Measurements from ENCODE around the gene FBXO42. TPM values are rescaled to one million over a fixed set of nuclear protein-coding genes. Genes with fewer than 3 reads are reported as not detected.

FBXO42 gene
- total and polyA plus RNA-seq, 2 donors (not counting 3 experiments of a cell fraction or from before 2014, with no cell fraction given), result 16.3 to 20.4 TPM

- Histone ChIP-seq H3K27ac (ENCODE audit: insufficient read depth, low read depth, low read length) (no peak overlapping the region), H3K4me2 (ENCODE audit: insufficient read depth, low read length) (no peak overlapping the region), H3K27me3 (ENCODE audit: control insufficient read depth in 2 of 2, insufficient read depth in 2 of 2, low read length in 2 of 2) (no peaks in the 10 kb centered on the region), H3K4me1 (ENCODE audit: control insufficient read depth, extremely low read depth, insufficient read depth, low read length) (peaks cover 42% of the 10 kb centered on the region), H3K36me3 (ENCODE audit: control insufficient read depth in 2 of 2, extremely low read depth in 1 of 2, insufficient read depth in 2 of 2, low read length in 2 of 2) (no peaks in the 10 kb centered on the region), H3K4me3 (replicated peaks in 1 of 3; ENCODE audit: insufficient read depth in 1 of 3, low read depth in 1 of 3, low read length in 3 of 3) (no peak overlapping the region), H2AFZ (ENCODE audit: low read depth, low read length) (no peak overlapping the region), H4K20me1 (replicated peaks; ENCODE audit: control insufficient read depth, extremely low read depth, insufficient read depth, low read length) (no peaks in the 10 kb centered on the region), H3K9me3 (replicated peaks; ENCODE audit: control insufficient read depth, insufficient read depth, low read length) (no peaks in the 10 kb centered on the region), H3K79me2 (ENCODE audit: control insufficient read depth, insufficient read depth, low read length) (peaks cover 99% of the 10 kb centered on the region), H3K9ac (replicated peaks; ENCODE audit: extremely low read depth, insufficient read depth, low read length) (no peak overlapping the region), H3K9me1 (replicated peaks; ENCODE audit: control insufficient read depth, extremely low read depth, insufficient read depth, low read length) (no peaks in the 10 kb centered on the region)
- ChIA-PET POLR2A (no interaction called here), CTCF (interaction anchor here (1.1 kb wide), 1 partner anchor 15 kb away, joined by 4 read pairs; no protein-coding TSS in a partner anchor)
- TF ChIP-seq FOS (IDR thresholded peaks at IDR 0.05; ENCODE audit: borderline replicate concordance, insufficient read depth, low read length) (no peak), EZH2 (IDR thresholded peaks at IDR 0.05; ENCODE audit: borderline replicate concordance, low read depth, low read length, severe bottlenecking) (no peak), JUN (IDR thresholded peaks at IDR 0.05; ENCODE audit: borderline replicate concordance, insufficient read depth, insufficient read length, low read depth) (no peak), GATA2 (IDR thresholded peaks at IDR 0.05; ENCODE audit: insufficient read depth, insufficient read length, low read depth, low read length) (no peak), POLR2A (IDR thresholded peaks at IDR 0.05; ENCODE audit: low read depth, low read length) (no peak), CTCF (IDR thresholded peaks at IDR 0.05; ENCODE audit: extremely low read depth in 1 of 2, insufficient read depth in 1 of 2, low read depth in 1 of 2, low read length in 2 of 2) (no peak), POLR2AphosphoS5 (IDR thresholded peaks at IDR 0.05; ENCODE audit: insufficient read depth, low read depth, low read length) (no peak), MYC (IDR thresholded peaks at IDR 0.05; ENCODE audit: low read depth, low read length) (no peak)
- TF ChIP-seq, protein P1, sequence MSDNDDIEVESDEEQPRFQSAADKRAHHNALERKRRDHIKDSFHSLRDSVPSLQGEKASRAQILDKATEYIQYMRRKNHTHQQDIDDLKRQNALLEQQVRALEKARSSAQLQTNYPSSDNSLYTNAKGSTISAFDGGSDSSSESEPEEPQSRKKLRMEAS (IDR thresholded peaks at IDR 0.05; ENCODE audit: insufficient read depth, insufficient read length), result no peak
- no TSS peak for BruUV-seq (replicated peaks)
- FAIRE-seq (no peak), DNase-seq (ENCODE audit: low read depth, low spot score) (no peak)
- intact Hi-C loops (cut with micrococcal nuclease), result no loop called here
- dilution Hi-C loops (cut with MboI; ENCODE audit: extremely low pct_ligation_motif_present, low sequenced_read_pairs), result no loop called here
Measured at GRCh38 chr1:16378443-16378842, 26.2 kb upstream of the FBXO42 start.

All from endothelial cell of umbilical vein (primary cell).